GM18861 (cell line): ENCODE data around the gene C1R.
"Not testable (repeated sequence)": the region's sequence is repeated elsewhere in the genome, so short reads cannot be mapped to it uniquely, and the experiment has no call there.

Source experiments
- ATAC-seq: cut with Tn5 transposase; IDR thresholded peaks from one replicate; pipeline ENCODE4 v1.9.1; 2021; ENCODE audit not compliant: unreplicated experiment

Gene C1R

GRCh38 chr12:7069386-7069785 is 22.9 kb downstream of the C1R start:
- ATAC-seq = no peak

DNA sequence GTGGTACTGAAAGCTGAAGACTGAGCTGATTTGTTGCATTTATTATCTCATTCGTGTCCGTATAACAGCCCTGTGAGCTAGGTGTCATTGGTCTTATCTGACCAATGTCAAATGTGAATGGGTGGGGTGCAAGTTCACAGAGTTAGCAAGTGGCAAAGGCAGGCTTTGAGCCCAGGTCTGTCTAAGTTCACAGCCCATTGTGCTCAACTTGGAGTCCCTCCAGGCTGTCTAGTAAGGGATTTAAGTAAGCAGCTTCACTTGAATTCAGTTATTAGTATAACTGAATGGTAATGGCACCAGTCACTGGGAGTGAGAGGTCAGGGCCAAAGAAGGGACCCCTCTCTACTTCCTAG is 23.3 kb downstream of the C1R start:
- no peak for ATAC-seq

DNA sequence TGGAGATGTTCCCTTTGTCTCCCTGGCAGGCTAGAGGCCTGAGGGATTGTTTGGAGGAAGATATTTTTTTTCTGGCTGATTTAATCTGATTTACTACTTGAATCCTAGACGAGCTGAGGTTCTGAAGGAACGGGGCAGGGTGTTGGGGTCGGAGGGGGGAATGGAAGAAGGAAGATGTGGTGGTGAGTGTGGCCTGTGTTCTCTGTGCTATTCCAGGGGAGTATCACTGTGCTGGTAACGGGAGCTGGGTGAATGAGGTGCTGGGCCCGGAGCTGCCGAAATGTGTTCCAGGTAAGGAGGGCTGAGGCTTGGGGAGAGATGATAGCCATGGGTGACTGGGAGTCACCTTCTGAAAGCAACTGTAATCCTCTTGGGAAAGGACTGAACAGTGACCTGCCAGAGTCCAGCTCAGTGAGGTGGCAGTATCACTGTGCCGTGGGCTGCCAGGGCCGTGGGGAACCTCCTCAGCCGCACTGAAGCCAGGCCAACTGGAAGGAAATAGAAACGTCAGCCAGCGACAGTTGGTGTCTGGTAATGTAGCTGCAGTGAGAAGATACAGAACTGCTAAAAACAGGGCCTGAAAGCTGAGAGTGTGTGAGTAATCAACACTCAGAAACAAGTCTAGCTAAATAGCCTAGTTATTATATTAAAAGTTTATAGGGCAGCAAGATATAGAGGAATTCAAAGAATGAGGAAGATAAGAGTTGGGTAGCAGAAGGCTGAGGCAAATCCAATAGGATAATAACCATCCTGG is 23.8 kb downstream of the C1R start:
- ATAC-seq = no peak

DNA sequence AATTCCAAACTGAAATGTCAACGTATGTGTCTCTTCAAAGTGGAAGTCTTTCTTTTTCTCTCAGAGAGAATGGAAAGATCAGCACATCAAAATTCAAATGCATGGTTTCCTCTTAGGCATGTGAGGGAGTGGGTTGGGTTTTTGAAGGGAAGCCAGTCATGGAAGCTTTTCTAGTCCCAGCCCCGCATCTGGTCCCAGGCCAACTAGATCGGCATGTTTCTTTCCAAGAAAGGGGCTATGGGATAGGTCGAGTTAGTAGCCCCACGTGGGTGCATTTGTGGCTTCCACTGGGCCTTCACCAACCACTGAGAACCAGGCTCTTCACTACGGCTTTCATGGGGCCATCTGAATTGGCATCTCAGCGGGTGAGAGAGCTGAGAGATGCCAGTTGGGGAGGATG is 25.1 kb downstream of the C1R start:
- no peak for ATAC-seq

DNA sequence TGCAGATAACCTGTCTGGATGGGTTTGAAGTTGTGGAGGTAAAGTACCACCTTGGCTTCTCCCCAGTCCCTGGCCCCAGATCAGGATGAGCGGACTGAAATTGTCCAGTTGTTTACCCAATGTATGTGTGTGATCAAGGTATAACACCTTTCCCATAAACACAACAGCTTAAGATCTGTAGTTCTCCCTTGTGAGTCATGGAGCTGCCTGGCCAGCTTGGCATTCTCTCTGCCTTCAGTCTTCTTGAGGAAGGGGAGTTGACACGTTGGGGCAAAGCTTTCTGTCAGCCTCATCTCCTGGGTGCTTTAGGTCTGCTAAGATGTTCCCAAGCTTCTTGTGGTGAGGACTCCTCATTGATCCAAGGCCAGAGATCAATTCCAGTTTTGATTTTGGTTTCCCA is 25.6 kb downstream of the C1R start:
- ATAC-seq = no peak

GRCh38 chr12:7065073-7065623 is 27.1 kb downstream of the C1R start:
- no peak for ATAC-seq

DNA sequence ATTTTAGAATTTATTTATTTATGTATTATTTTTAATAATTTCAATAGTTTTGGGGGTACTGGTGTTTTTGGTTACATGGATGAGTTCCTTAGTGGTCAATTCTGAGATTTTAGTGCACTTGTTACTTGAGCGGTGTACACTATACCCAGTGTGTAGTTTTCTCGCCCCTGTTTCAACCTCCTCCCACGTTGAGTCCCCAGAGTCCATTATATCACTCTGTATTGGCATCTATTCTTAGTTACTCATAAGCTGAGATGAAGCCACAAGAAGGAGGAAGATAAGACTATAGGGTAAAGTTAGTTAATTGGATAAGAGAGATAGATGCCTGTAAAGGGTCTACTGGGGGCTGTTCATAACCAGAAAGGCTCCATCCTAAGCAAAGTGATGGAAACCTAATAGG is 27.7 kb downstream of the C1R start:
- ATAC-seq = no peak

DNA sequence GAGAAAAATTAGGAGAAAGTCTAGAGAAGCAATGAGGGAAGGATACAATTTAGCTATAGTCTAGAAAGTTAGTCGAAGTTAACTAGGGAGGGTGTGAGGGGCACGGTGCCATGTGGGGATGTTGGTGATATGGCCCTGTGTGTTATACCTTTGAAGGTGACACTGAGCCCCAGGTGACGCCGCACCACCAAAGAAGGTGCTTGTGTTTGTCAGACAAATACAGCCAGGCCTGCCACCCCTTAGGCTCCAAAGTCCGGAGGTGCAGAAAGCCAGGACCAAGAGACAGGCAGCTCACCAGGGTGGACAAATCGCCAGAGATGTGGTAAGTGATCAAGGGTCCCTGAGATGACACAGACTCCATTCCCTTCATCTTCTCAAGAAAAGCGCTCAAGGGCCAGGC is 30.6 kb downstream of the C1R start:
- no peak for ATAC-seq

GRCh38 chr12:7061138-7061537 is 31.1 kb downstream of the C1R start:
- ATAC-seq = no peak

DNA sequence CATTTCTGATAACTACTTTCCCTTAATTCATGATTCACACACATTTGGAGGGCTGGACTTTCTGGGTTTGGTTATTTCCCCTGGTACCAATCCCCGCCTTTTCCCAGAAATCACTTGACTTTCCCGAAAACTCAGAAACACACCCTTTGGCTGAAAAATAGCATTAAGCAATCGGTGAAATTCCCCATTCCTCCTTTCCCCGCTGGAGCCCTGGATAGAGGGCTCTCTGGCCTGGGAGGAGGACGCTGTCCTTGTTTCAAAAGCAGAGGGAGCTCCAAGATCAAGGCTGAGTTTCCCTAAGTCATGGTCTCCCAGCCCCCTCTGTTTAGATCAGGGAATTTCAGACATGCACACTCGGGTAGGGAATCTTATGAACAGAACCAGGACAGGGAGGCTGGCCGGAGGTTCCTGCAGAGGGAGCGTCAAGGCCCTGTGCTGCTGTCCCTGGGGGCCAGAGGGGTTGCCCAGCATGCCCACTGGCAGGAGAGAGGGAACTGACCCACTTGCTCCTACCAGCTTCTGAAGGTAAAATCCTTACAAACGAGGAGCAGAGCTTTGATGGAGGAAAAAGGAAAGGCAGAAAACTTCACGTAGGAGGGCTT is 31.8 kb downstream of the C1R start, which contains the start of gene C1S:
C1S (plus strand) TSS at position 366 of the 602 bp plus-strand sequence. CDS start 1,195 bp downstream, outside the sequence.
- ATAC-seq = no peak

- ATAC-seq = no peak
Observed at GRCh38 chr12:7059780-7060179, 32.5 kb downstream of the C1R start.

GRCh38 chr12:7058850-7059395 is 33.3 kb downstream of the C1R start:
- no peak for ATAC-seq

GRCh38 chr12:7058163-7058845 is 33.9 kb downstream of the C1R start:
- no peak for ATAC-seq

GRCh38 chr12:7055736-7056135 is 36.5 kb downstream of the C1R start:
- not testable (repeated sequence) for ATAC-seq

DNA sequence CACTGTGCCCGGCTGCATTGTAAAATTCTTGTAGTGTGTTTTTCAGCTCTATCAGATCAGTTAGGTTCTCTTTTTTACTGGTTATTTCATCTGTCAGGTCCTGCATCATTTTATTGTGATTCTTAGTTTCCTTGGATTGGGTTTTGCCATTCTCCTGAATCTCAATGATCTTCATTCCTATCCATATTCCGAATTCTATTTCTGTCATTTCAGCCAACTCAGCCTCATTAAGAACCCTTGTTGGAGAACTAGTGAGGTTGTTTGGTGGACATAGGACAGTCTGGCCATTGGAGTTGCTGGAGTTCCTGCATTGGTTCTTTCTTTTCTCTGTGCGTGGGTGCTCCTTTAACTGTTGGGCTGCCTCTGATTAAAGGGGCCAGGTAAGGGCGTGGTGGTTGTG is 37.3 kb downstream of the C1R start:
- no peak for ATAC-seq

GRCh38 chr12:7049973-7050372 is 42.3 kb downstream of the C1R start:
- not testable (repeated sequence) for ATAC-seq

- ATAC-seq = not testable (repeated sequence)
Observed at GRCh38 chr12:7049445-7049951, 42.7 kb downstream of the C1R start.

- no peak for ATAC-seq
Observed at GRCh38 chr12:7047306-7047705, 44.9 kb downstream of the C1R start.

DNA sequence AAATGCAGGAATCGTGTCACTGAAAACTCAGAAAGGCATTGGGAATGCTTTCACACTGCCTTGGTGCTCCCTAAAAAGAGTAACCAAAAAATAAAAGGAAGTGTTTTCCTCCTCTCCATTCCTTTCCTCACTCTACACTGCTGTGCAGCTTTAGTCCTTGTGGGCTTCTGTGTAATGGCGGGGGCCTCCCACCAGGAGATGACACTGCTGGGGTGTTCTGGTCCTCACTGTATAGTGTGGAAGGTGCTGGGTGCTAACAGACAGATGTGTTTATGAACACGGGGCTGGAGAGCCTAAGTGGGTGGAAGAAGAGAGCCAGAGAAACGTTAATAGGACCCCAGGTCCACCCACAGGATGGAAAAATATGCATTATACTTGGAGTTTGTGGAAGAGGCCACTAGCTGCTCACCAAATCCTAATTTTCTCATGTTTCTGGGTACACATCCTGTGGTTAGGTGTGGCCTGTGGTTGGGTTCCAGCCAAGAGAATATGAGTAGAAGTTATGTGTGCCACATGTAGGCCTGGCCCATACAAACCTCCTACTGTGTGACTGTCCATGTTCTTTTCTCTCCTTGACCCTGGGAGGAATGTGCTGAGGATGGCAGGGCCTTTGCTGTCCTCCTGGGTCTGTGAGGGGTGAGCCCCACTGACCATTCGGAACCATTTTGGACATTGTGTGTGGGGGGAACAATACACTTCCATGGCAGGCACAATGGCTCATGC is 45.7 kb downstream of the C1R start:
- no peak for ATAC-seq

DNA sequence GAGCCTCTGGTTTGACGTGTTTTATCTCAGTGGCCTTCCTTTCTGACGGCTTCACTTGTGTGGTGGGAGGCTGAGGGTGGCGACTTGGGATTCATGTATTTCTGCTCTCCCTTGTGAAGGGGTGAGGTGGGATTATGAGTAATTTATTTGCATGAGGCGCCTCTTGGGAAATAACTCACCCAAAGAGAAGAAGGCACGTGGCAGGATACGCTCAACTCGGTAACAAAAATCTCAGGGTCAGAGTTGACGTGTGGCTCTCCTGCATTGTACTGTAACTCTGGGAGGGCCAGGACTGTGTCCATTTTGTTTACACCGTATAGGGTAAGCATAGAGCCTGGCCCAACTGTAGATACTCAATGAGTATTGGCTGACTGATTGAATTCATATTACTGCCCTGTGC is 46.3 kb downstream of the C1R start:
- no peak for ATAC-seq

DNA sequence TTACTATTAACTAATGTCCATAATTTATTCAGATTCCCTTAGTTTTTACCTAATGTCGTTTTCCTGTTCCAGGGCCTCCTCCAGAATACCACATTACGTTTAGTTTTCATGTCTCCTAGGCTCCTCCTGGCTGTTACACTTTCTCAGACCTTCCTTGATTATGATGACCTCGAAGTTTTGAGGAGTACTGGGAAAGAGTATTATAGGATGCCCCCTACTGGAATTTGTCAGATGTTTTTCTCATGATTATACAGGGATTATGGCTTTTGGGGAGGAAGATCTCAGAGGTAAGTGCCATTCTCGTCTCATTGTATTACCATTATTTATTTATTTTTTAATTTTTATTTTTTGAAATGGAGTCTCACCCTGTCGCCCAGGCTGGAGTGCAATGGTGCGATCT is 49.4 kb downstream of the C1R start:
- no peak for ATAC-seq
